HG03060 (cell line): ENCODE measurements around the gene USP32.

Source experiments
- ATAC-seq: cut with Tn5 transposase; IDR thresholded peaks from one replicate; pipeline ENCODE4 v1.9.1; 2021; ENCODE audit warnings: low read depth, moderate number of reproducible peaks; ENCODE audit not compliant: unreplicated experiment

USP32 gene

GRCh38 chr17:60161598-60162330, 230.2 kb downstream of the USP32 start:
- no peak for ATAC-seq

GRCh38 chr17:60160829-60161501, 231.0 kb downstream of the USP32 start:
- ATAC-seq: no peak

- ATAC-seq: no peak
These were observed 232.5 kb downstream of the USP32 start for GRCh38 chr17:60159479-60159866.

- ATAC-seq: no peak
These were observed 233.0 kb downstream of the USP32 start for GRCh38 chr17:60158751-60159478.

GRCh38 chr17:60157487-60158040, 234.4 kb downstream of the USP32 start:
- ATAC-seq: no peak

- no peak for ATAC-seq
These were observed 235.2 kb downstream of the USP32 start for GRCh38 chr17:60156746-60157145.

GRCh38 chr17:60155815-60156214, 236.1 kb downstream of the USP32 start:
- no peak for ATAC-seq

GRCh38 chr17:60155427-60155814, 236.5 kb downstream of the USP32 start:
- ATAC-seq: no peak

GRCh38 chr17:60154616-60155426, 237.1 kb downstream of the USP32 start:
- no peak for ATAC-seq

- ATAC-seq: no peak
These were observed 238.1 kb downstream of the USP32 start for GRCh38 chr17:60153606-60154390.

GRCh38 chr17:60151355-60151754, 240.6 kb downstream of the USP32 start:
- no peak for ATAC-seq

- ATAC-seq: no peak
These were observed 242.0 kb downstream of the USP32 start, which contains the start of gene CA4 for GRCh38 chr17:60149691-60150582. Gene CA4, plus strand, starts transcription at chr17:60149973. Its CDS starts 62 bp downstream, at chr17:60150035.

GRCh38 chr17:60148373-60148772, 243.6 kb downstream of the USP32 start:
- no peak for ATAC-seq

GRCh38 chr17:60147553-60148223, 244.2 kb downstream of the USP32 start:
- ATAC-seq: no peak

GRCh38 chr17:60146206-60146605, 245.7 kb downstream of the USP32 start:
- ATAC-seq: no peak

GRCh38 chr17:60145006-60145935, 246.7 kb downstream of the USP32 start:
- ATAC-seq: no peak
